SU-DHL-6 (cell line): ENCODE measurements around the gene URAD.

Experiments
- H2AFZ ChIP-seq: fragments of 200-600 bp; sonication (generic); 2 replicates; pipeline ENCODE4 v1.6.1; 2014; ENCODE audit warnings: low read depth, mild to moderate bottlenecking, moderate library complexity, mixed read lengths, antibody characterized with exemption, low read length; ENCODE audit not compliant: severe bottlenecking
- H3F3A ChIP-seq: fragments of 200-600 bp; shearing (Covaris generic); 2 replicates; pipeline ENCODE4 v1.6.0; 2016; ENCODE audit warnings: antibody characterized with exemption, mild to moderate bottlenecking; ENCODE audit not compliant: insufficient read depth
- H3K27ac ChIP-seq: fragments of 200-600 bp; sonication (generic); 2 replicates; pipeline ENCODE4 v1.5.1; 2016; ENCODE audit warnings: low read depth, mild to moderate bottlenecking, low read length, moderate library complexity, mixed read lengths
- H3K27me3 ChIP-seq: fragments of 200-600 bp; sonication (generic), shearing (Covaris generic); 2 replicates; pipeline ENCODE4 v1.6.0; 2014; ENCODE audit warnings: mild to moderate bottlenecking, low read length
- H3K36me3 ChIP-seq: fragments of 200-600 bp; sonication (generic); 2 replicates; pipeline ENCODE4 v1.6.1; 2014; ENCODE audit warnings: mild to moderate bottlenecking, low read length, mixed read lengths
- H3K4me2 ChIP-seq: fragments of 300-600, 200-600 bp; shearing (Covaris generic), sonication (generic); 2 replicates; pipeline ENCODE4 v1.6.0; 2014; ENCODE audit warnings: low read length, low read depth, mild to moderate bottlenecking; ENCODE audit not compliant: poor library complexity, severe bottlenecking
- H3K4me3 ChIP-seq: fragments of 200-600 bp; sonication (generic); 2 replicates; pipeline ENCODE4 v1.5.1; 2014; ENCODE audit warnings: antibody characterized with exemption, low read length, mild to moderate bottlenecking, mixed read lengths; ENCODE audit not compliant: insufficient read depth, poor library complexity, severe bottlenecking
- H3K79me2 ChIP-seq: fragments of 200-600 bp; sonication (generic); 2 replicates; pipeline ENCODE4 v1.6.1; 2014; ENCODE audit warnings: mild to moderate bottlenecking, low read length, moderate library complexity; ENCODE audit not compliant: insufficient read depth
- H3K9ac ChIP-seq: fragments of 200-600 bp; sonication (generic); 2 replicates; pipeline ENCODE4 v1.7.0; 2014; ENCODE audit warnings: mild to moderate bottlenecking, low read length
- H3K9me2 ChIP-seq: fragments of 200-600 bp; sonication (generic); replicated peaks from 2 replicates; pipeline ENCODE4 v1.6.1; 2014; ENCODE audit warnings: low read length; ENCODE audit not compliant: insufficient read depth
- H3K9me3 ChIP-seq: fragments of 200-600 bp; sonication (generic); 2 replicates; pipeline ENCODE4 v1.6.1; 2014; ENCODE audit warnings: low read length, mixed read lengths; ENCODE audit not compliant: insufficient read depth
- H4K20me1 ChIP-seq: fragments of 200-600 bp; sonication (generic); 2 replicates; pipeline ENCODE4 v1.6.1; 2014; ENCODE audit warnings: low read depth, mild to moderate bottlenecking, antibody characterized with exemption, low read length, moderate library complexity, mixed read lengths
- CTCF ChIP-seq: fragments of 200-600 bp; sonication (generic); IDR thresholded peaks from one replicate; pipeline ENCODE4 v1.5.1; 2017; ENCODE audit warnings: antibody characterized with exemption, mild to moderate bottlenecking, low read length, moderate library complexity; ENCODE audit not compliant: insufficient read depth, poor library complexity, severe bottlenecking
- EZH2phosphoT487 ChIP-seq: fragments of 200-600 bp; sonication (generic), shearing (Covaris generic); conservative IDR thresholded peaks from 2 replicates; pipeline ENCODE4 v1.6.1; 2018; ENCODE audit warnings: mild to moderate bottlenecking, antibody characterized with exemption, low read length, moderate library complexity, mixed read lengths

URAD gene

GRCh38 chr13:27942972-27943371, 45.5 kb downstream of the URAD start:
- Histone ChIP-seq H4K20me1 (no peaks in the 10 kb centered on the region), H3K27me3 (no peaks in the 10 kb centered on the region), H3K27ac (no peak overlapping the region), H3K79me2 (no peaks in the 10 kb centered on the region), H3K36me3 (no peaks in the 10 kb centered on the region), H3K9me3 (no peaks in the 10 kb centered on the region), H2AFZ (no peak overlapping the region), H3K9me2 (no peaks in the 10 kb centered on the region), H3K4me2 (no peak overlapping the region), H3K4me3 (no peak overlapping the region), H3K9ac (no peak overlapping the region), H3F3A (no peaks in the 10 kb centered on the region)
- no peak for TF ChIP-seq EZH2phosphoT487
- TF ChIP-seq CTCF = no peak

GRCh38 chr13:27933580-27934328, 54.7 kb downstream of the URAD start:
- Histone ChIP-seq H3K79me2 (no peaks in the 10 kb centered on the region), H3K4me2 (no peak overlapping the region), H2AFZ (no peak overlapping the region), H3K36me3 (no peaks in the 10 kb centered on the region), H3K4me3 (no peak overlapping the region), H3K9ac (no peak overlapping the region), H3K9me3 (no peaks in the 10 kb centered on the region), H3K9me2 (no peaks in the 10 kb centered on the region), H3F3A (no peaks in the 10 kb centered on the region), H3K27me3 (no peaks in the 10 kb centered on the region), H4K20me1 (no peaks in the 10 kb centered on the region), H3K27ac (no peak overlapping the region)
- TF ChIP-seq CTCF = no peak
- TF ChIP-seq EZH2phosphoT487 = no peak

- H3K27me3 ChIP-seq = no peaks in the 10 kb centered on the region
- H3K9me3 ChIP-seq = no peaks in the 10 kb centered on the region
- TF ChIP-seq CTCF = no peak
- TF ChIP-seq EZH2phosphoT487 = no peak
Observed at GRCh38 chr13:27933118-27933517, 55.4 kb downstream of the URAD start.

More at GRCh38 chr13:27933118-27933517, 55.4 kb downstream of the URAD start:
- Histone ChIP-seq H3K27ac (no peak overlapping the region), H3K36me3 (no peaks in the 10 kb centered on the region), H3K79me2 (no peaks in the 10 kb centered on the region), H3K9me2 (no peaks in the 10 kb centered on the region), H3K4me3 (no peak overlapping the region), H3F3A (no peaks in the 10 kb centered on the region), H4K20me1 (no peaks in the 10 kb centered on the region), H3K4me2 (no peak overlapping the region), H2AFZ (no peak overlapping the region), H3K9ac (no peak overlapping the region)
